HEK293 (cell line): Measurements from ENCODE around the gene HSPA4L.
A peak's percentile ranks its signal among the peaks of the same experiment; 100 is the strongest.

Experiments
- CTCF ChIA-PET: fragments of 350-600 bp; formaldehyde crosslinking; extraction: SDS; loops from one replicate; lab custom pipeline; 2021; ENCODE audit warnings: antibody characterized with exemption; lab: Yijun Ruan, JAX
- POLR2A ChIA-PET: fragments of 300-600 bp; formaldehyde crosslinking; extraction: SDS; loops from one replicate; lab custom pipeline; 2020; ENCODE audit warnings: antibody characterized with exemption, inconsistent platforms; lab: Yijun Ruan, JAX
- H3K27ac ChIP-seq: fragments of 200-500 bp; sonication (Bioruptor generic); 2 replicates; pipeline ENCODE4 v1.5.1; 2014; ENCODE audit warnings: low read depth, low read length, control low read depth, inconsistent platforms; ENCODE audit errors: extremely low read depth
- H3K36me3 ChIP-seq, 2 experiments: fragments of 200-500 bp in 1 of 2; sonication (Bioruptor generic) in 1 of 2; 1 replicate in 1 of 2; 2 replicates in 1 of 2; pipeline ENCODE4 v1.5.1; 2014 to 2017; ENCODE audit warnings: inconsistent platforms in 2 of 2, low read length in 2 of 2; ENCODE audit not compliant: control insufficient read depth in 2 of 2, insufficient read depth in 1 of 2
- H3K4me1 ChIP-seq: fragments of 200-500 bp; sonication (Bioruptor generic); 2 replicates; pipeline ENCODE4 v1.5.1; 2014; ENCODE audit warnings: mild to moderate bottlenecking, low read length, inconsistent platforms; ENCODE audit not compliant: control insufficient read depth, insufficient read depth
- H3K4me3 ChIP-seq: 2 replicates; pipeline ENCODE4 v1.5.1; 2011; ENCODE audit warnings: low read depth, mild to moderate bottlenecking, control low read depth, low read length, moderate library complexity
- H3K9me3 ChIP-seq: fragments of 200-500 bp; sonication (Bioruptor generic); 2 replicates; pipeline ENCODE4 v1.5.1; 2014; ENCODE audit warnings: low read depth, low read length, inconsistent platforms; ENCODE audit not compliant: control insufficient read depth, insufficient read depth
- BCL11A ChIP-seq: fragments of 450-650 bp; formaldehyde crosslinking; IDR thresholded peaks from 2 replicates; pipeline ENCODE4 v1.5.1; 2016; ENCODE audit warnings: low read depth, missing biosample characterization, missing genetic modification characterization
- IKZF3 ChIP-seq: fragments of 450-650 bp; IDR thresholded peaks from 2 replicates; pipeline ENCODE4 v1.5.0; 2018; ENCODE audit warnings: missing biosample characterization, mild to moderate bottlenecking, missing genetic modification characterization, moderate library complexity
- INSM2 ChIP-seq: fragments of 450-650 bp; formaldehyde crosslinking; IDR thresholded peaks from 2 replicates; pipeline ENCODE4 v1.5.1; 2016; ENCODE audit warnings: missing biosample characterization, missing genetic modification characterization
- KLF7 ChIP-seq: fragments of 450-650 bp; formaldehyde crosslinking; IDR thresholded peaks from 2 replicates; pipeline ENCODE4 v1.5.1; 2016; ENCODE audit warnings: missing biosample characterization, missing genetic modification characterization, borderline replicate concordance
- MZF1 ChIP-seq: fragments of 450-650 bp; formaldehyde crosslinking; IDR thresholded peaks from 2 replicates; pipeline ENCODE4 v1.5.1; 2017; ENCODE audit warnings: missing biosample characterization, missing genetic modification characterization, borderline replicate concordance
- OVOL3 ChIP-seq: fragments of 450-650 bp; formaldehyde crosslinking; IDR thresholded peaks from 2 replicates; pipeline ENCODE4 v1.5.1; 2016; ENCODE audit warnings: missing biosample characterization, missing genetic modification characterization
- TSHZ1 ChIP-seq: fragments of 450-650 bp; formaldehyde crosslinking; IDR thresholded peaks from 2 replicates; pipeline ENCODE4 v1.5.1; 2016; ENCODE audit warnings: missing biosample characterization, missing genetic modification characterization, borderline replicate concordance
- WT1 ChIP-seq: fragments of 450-650 bp; formaldehyde crosslinking; IDR thresholded peaks from 2 replicates; pipeline ENCODE4 v1.5.1; 2016; ENCODE audit warnings: missing biosample characterization, missing genetic modification characterization
- ZBTB1 ChIP-seq: fragments of 450-650 bp; formaldehyde crosslinking; IDR thresholded peaks from 2 replicates; pipeline ENCODE4 v1.5.1; 2016; ENCODE audit warnings: missing biosample characterization, missing genetic modification characterization
- ZIC2 ChIP-seq: fragments of 450-650 bp; formaldehyde crosslinking; IDR thresholded peaks from 2 replicates; pipeline ENCODE4 v1.5.1; 2016; ENCODE audit warnings: missing biosample characterization, missing genetic modification characterization
- ZNF266 ChIP-seq: fragments of 450-650 bp; formaldehyde crosslinking; IDR thresholded peaks from 2 replicates; pipeline ENCODE4 v1.5.1; 2016; ENCODE audit warnings: missing biosample characterization, missing genetic modification characterization, low read depth
- ZNF488 ChIP-seq: fragments of 450-650 bp; formaldehyde crosslinking; IDR thresholded peaks from 2 replicates; pipeline ENCODE4 v1.5.1; 2016; ENCODE audit warnings: missing biosample characterization, missing genetic modification characterization
- ZNF513 ChIP-seq: fragments of 450-650 bp; IDR thresholded peaks from 2 replicates; pipeline ENCODE4 v1.5.1; 2018; ENCODE audit warnings: missing biosample characterization, missing genetic modification characterization
- ZNF664 ChIP-seq: fragments of 450-650 bp; formaldehyde crosslinking; IDR thresholded peaks from 2 replicates; pipeline ENCODE4 v1.5.1; 2016; ENCODE audit warnings: missing biosample characterization, missing genetic modification characterization
- ZSCAN30 ChIP-seq: fragments of 450-650 bp; IDR thresholded peaks from 2 replicates; pipeline ENCODE4 v1.5.1; 2018; ENCODE audit warnings: missing biosample characterization, mild to moderate bottlenecking, missing genetic modification characterization, moderate library complexity
- ZSCAN4 ChIP-seq: fragments of 450-650 bp; formaldehyde crosslinking; IDR thresholded peaks from 2 replicates; pipeline ENCODE4 v1.5.1; 2017; ENCODE audit warnings: missing biosample characterization, missing genetic modification characterization
- TF ChIP-seq, protein P1 (sequence below): fragments of 450-650 bp; formaldehyde crosslinking; IDR thresholded peaks from 2 replicates; pipeline ENCODE4 v1.5.1; 2016; ENCODE audit warnings: missing biosample characterization, missing genetic modification characterization
- TF ChIP-seq, protein P2 (sequence below): fragments of 450-650 bp; formaldehyde crosslinking; IDR thresholded peaks from 2 replicates; pipeline ENCODE4 v1.5.1; 2017; ENCODE audit warnings: missing biosample characterization, missing genetic modification characterization

HSPA4L gene

GRCh38 chr4:127875791-127876190 lies 93.7 kb downstream of the HSPA4L start:
- POLR2A ChIA-PET, result no interaction called here
- H3K4me1 ChIP-seq, result no peaks in the 10 kb centered on the region; the same call in 1 of the 2 replicates
- H3K9me3 ChIP-seq, result no peaks in the 10 kb centered on the region
- H3K36me3 ChIP-seq, result peaks cover 0 to 2% of the 10 kb centered on the region in 2 experiments; a peak in 1 of 3 replicates
- no peak overlapping the region for H3K4me3 ChIP-seq
- no peak overlapping the region for H3K27ac ChIP-seq
- CTCF ChIA-PET, result no interaction called here
- TF ChIP-seq IKZF3 (tag by site-specific recombination), result no peak
- TF ChIP-seq INSM2 (tag by site-specific recombination), result no peak
- TF ChIP-seq, protein P1, sequence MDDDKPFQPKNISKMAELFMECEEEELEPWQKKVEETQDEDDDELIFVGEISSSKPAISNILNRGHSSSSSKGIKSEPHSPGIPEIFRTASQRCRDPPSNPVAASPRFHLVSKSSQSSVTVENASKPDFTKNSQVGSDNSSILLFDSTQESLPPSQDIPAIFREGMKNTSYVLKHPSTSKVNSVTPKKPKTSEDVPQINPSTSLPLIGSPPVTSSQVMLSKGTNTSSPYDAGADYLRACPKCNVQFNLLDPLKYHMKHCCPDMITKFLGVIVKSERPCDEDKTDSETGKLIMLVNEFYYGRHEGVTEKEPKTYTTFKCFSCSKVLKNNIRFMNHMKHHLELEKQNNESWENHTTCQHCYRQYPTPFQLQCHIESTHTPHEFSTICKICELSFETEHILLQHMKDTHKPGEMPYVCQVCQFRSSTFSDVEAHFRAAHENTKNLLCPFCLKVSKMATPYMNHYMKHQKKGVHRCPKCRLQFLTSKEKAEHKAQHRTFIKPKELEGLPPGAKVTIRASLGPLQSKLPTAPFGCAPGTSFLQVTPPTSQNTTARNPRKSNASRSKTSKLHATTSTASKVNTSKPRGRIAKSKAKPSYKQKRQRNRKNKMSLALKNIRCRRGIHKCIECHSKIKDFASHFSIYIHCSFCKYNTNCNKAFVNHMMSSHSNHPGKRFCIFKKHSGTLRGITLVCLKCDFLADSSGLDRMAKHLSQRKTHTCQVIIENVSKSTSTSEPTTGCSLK, result no peak
- no peak for TF ChIP-seq ZNF664
- TF ChIP-seq ZNF513 (tag by site-specific recombination), result no peak
- TF ChIP-seq BCL11A (tag by site-specific recombination), result no peak
- no peak for TF ChIP-seq MZF1 (tag by site-specific recombination)
- TF ChIP-seq KLF7 (tag by site-specific recombination), result no peak
- TF ChIP-seq ZNF488 (tag by site-specific recombination), result no peak
- no peak for TF ChIP-seq TSHZ1 (tag by site-specific recombination)
- TF ChIP-seq ZBTB1 (tag by site-specific recombination), result no peak
- TF ChIP-seq, all 188 proteins: peak for 0

- CTCF ChIA-PET, result interaction anchor here (0.7 kb wide), 1 partner anchor 11 kb away, joined by 3 read pairs; no protein-coding TSS in a partner anchor
- no peaks in the 10 kb centered on the region; the same call in 1 of the 2 replicates for H3K4me1 ChIP-seq
- no peaks in the 10 kb centered on the region for H3K9me3 ChIP-seq
- peak within 1 kb of the TSS; percentile 96 for H3K4me3 ChIP-seq
- H3K36me3 ChIP-seq, result peaks cover 9 to 32% of the 10 kb centered on the region in 2 experiments
- peak within 1 kb of the TSS; percentile 96 for H3K27ac ChIP-seq
- POLR2A ChIA-PET, result interaction anchor here (0.6 to 1.7 kb wide), 12 partner anchors 9 to 931 kb away, joined by 3 to 27 read pairs (median 5); partner anchors contain the start of genes ABHD18, HSPA4L, LARP1B and MFSD8
- TF ChIP-seq ZIC2 (tag by site-specific recombination) (peak; percentile 26; the same call in 1 of the 2 replicates), ZSCAN30 (tag by site-specific recombination) (0 out of 2 replicates have a peak, but pooled peaks have one; percentile 20), OVOL3 (tag by site-specific recombination) (peak; percentile 63; the same call in 1 of the 2 replicates), ZNF266 (tag by site-specific recombination) (no peak), ZSCAN4 (tag by site-specific recombination) (0 out of 2 replicates have a peak, but pooled peaks have one; percentile 25), WT1 (tag by site-specific recombination) (peak; percentile 95)
- TF ChIP-seq, protein P2, sequence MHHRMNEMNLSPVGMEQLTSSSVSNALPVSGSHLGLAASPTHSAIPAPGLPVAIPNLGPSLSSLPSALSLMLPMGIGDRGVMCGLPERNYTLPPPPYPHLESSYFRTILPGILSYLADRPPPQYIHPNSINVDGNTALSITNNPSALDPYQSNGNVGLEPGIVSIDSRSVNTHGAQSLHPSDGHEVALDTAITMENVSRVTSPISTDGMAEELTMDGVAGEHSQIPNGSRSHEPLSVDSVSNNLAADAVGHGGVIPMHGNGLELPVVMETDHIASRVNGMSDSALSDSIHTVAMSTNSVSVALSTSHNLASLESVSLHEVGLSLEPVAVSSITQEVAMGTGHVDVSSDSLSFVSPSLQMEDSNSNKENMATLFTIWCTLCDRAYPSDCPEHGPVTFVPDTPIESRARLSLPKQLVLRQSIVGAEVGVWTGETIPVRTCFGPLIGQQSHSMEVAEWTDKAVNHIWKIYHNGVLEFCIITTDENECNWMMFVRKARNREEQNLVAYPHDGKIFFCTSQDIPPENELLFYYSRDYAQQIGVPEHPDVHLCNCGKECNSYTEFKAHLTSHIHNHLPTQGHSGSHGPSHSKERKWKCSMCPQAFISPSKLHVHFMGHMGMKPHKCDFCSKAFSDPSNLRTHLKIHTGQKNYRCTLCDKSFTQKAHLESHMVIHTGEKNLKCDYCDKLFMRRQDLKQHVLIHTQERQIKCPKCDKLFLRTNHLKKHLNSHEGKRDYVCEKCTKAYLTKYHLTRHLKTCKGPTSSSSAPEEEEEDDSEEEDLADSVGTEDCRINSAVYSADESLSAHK (tag by site-specific recombination), result peak; percentile 84
These were observed 98.8 kb downstream of the HSPA4L start, which contains the start of gene PLK4 for GRCh38 chr4:127880763-127881562. TSS of gene PLK4 (plus strand) at chr4:127880893. CDS start at chr4:127881135, 242 bp downstream.
